ENCODE results near the gene VPS13C. TPM values are rescaled to one million over a fixed set of nuclear protein-coding genes. Genes with fewer than 3 reads are reported as not detected.

VPS13C gene, protein sequence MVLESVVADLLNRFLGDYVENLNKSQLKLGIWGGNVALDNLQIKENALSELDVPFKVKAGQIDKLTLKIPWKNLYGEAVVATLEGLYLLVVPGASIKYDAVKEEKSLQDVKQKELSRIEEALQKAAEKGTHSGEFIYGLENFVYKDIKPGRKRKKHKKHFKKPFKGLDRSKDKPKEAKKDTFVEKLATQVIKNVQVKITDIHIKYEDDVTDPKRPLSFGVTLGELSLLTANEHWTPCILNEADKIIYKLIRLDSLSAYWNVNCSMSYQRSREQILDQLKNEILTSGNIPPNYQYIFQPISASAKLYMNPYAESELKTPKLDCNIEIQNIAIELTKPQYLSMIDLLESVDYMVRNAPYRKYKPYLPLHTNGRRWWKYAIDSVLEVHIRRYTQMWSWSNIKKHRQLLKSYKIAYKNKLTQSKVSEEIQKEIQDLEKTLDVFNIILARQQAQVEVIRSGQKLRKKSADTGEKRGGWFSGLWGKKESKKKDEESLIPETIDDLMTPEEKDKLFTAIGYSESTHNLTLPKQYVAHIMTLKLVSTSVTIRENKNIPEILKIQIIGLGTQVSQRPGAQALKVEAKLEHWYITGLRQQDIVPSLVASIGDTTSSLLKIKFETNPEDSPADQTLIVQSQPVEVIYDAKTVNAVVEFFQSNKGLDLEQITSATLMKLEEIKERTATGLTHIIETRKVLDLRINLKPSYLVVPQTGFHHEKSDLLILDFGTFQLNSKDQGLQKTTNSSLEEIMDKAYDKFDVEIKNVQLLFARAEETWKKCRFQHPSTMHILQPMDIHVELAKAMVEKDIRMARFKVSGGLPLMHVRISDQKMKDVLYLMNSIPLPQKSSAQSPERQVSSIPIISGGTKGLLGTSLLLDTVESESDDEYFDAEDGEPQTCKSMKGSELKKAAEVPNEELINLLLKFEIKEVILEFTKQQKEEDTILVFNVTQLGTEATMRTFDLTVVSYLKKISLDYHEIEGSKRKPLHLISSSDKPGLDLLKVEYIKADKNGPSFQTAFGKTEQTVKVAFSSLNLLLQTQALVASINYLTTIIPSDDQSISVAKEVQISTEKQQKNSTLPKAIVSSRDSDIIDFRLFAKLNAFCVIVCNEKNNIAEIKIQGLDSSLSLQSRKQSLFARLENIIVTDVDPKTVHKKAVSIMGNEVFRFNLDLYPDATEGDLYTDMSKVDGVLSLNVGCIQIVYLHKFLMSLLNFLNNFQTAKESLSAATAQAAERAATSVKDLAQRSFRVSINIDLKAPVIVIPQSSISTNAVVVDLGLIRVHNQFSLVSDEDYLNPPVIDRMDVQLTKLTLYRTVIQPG (N-terminal part only)
- total RNA-seq: 113 TPM

DNA sequence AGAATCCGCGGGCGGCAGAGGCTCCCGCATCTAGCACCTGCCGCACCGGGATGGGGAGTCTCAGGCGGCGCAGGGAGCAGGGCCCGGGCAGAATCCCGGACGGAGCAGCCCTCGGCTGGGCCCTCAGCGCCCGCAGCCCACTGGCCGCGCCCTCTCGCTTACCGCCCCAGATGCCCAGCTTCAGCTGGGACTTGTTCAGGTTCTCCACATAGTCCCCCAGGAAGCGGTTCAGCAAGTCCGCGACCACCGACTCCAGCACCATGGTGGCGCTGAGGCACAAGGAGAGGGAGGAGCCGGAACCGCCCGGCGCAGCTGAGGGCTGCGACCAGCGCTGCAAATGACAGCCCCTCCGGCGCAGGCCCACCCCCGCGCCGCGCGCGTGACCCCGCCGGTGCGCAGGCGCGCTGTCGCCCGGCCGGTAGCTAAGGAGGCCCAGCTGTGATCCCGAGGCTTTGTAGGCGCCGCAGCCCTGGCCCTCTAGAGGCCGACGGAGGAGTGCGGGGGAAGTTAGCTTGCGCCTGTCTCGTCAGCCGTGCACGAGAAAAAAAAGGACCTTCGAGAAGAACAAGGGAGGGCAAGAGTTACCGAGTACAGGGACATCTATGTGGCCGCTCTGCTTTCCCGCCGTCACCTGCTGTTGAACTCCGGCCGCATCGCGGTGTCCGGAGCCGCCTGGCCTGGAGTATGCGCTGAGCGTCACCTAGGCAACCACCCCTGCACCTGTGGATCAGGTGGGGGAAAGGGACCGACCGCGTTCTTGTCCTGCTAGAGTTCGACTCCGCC is at the start of gene VPS13C:
VPS13C (minus strand) TSS at position 335 of the 783 bp plus-strand sequence; CDS start at position 262, 73 bp downstream.

DNA sequence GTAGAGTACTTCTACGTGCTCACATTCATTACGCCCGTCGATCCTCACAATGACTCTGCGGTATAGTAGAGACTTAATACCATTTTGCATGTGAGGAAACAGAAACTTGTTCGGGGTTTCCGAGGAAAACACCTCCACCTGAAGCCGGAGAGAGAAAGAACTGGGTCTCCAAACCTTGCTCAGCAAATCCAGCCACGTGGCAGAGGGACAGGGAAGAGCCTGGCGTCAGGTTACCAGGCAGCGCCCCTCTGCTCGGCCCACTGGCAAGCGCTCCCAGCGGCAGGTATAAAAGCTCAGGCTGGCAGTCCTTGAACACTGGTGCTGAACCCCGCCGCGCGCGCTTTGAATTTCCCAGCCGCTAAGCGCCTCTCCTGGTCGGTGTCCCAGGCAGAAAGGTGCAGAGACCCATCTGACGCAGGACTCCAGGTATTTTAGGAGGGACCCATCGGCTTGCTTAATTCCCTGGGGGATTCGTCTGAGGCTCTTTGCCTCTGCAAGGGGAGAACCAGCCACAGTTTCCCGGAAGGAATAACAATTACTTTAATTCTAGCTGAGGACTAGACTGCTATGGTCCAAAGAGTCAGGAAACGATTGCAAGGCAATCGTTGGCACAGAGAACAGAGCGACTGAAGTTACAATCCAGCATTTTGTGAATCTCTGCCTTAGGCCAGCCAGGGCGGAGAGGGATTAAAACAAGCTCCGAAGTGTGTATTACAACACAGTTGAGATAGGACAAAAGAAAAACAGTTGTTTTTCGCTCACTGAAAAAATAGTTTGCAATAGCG is 6.6 kb upstream of the VPS13C start, which contains the start of gene C2CD4A:
C2CD4A (plus strand) TSS at position 315 of the 785 bp plus-strand sequence. CDS start 637 bp downstream, outside the sequence.

Other genes starting within 250 kb of the VPS13C start
- under 0.01 TPM for gene C2CD4A, start 6.5 kb upstream of the VPS13C start, total RNA-seq
- 1.2 TPM for gene C2CD4B, start 104.8 kb upstream of the VPS13C start, total RNA-seq